ENCODE results near the gene SLMAP.

SLMAP gene

GRCh38 chr3:57937092-57937491 lies 181.0 kb downstream of the SLMAP start:
- Histone ChIP-seq H2AK5ac (ENCODE audit: low read length, severe bottlenecking) (no peak overlapping the region), H3K23ac (ENCODE audit: low read length in 2 of 2) (no peak overlapping the region), H3K4me1 (ENCODE audit: control insufficient read depth, insufficient read depth, low read depth, low read length) (no peaks in the 10 kb centered on the region), H3K27ac (ENCODE audit: low read length, poor library complexity, severe bottlenecking) (no peak overlapping the region), H3K18ac (ENCODE audit: low read depth in 1 of 2, low read length in 2 of 2) (no peak overlapping the region), H2BK120ac (ENCODE audit: low read depth, low read length) (no peak overlapping the region), H3K4ac (ENCODE audit: low read depth in 1 of 2, low read length in 2 of 2) (no peak overlapping the region), H3K4me2 (ENCODE audit: low read length, poor library complexity, severe bottlenecking) (no peak overlapping the region), H4K8ac (ENCODE audit: low read length) (no peak overlapping the region), H3K36me3 (ENCODE audit: control insufficient read depth in 1 of 2, insufficient read depth in 2 of 2, low read depth in 1 of 2, low read length in 2 of 2) (peaks cover 2 to 3% of the 10 kb centered on the region in 2 experiments), H2AFZ (ENCODE audit: low read depth, low read length) (no peak overlapping the region), H3K79me1 (replicated peaks; ENCODE audit: low read length, poor library complexity, severe bottlenecking) (no peaks in the 10 kb centered on the region), H2BK15ac (ENCODE audit: low read depth, poor library complexity, severe bottlenecking) (no peak overlapping the region), H3K14ac (ENCODE audit: low read length in 2 of 2) (no peak overlapping the region), H2BK12ac (ENCODE audit: low read length in 2 of 2) (no peak overlapping the region), H4K91ac (ENCODE audit: low read length) (no peak overlapping the region), H2BK5ac (ENCODE audit: low read depth, low read length, poor library complexity, severe bottlenecking) (no peak overlapping the region), H3K9me3 (ENCODE audit: control insufficient read depth, low read length) (no peaks in the 10 kb centered on the region), H3K9ac (ENCODE audit: low read length) (no peak overlapping the region), H3K4me3 (ENCODE audit: insufficient read depth in 1 of 2, low read depth in 1 of 2, low read length in 2 of 2) (no peak overlapping the region), H3K27me3 (ENCODE audit: control insufficient read depth in 1 of 2, insufficient read depth in 1 of 2, low read length in 2 of 2) (no peaks in the 10 kb centered on the region)
- DNase-seq: no peak
- WGBS: 98% methylated on average over 3 of the region's 3 CpGs

GRCh38 chr3:57939775-57940174 lies 183.7 kb downstream of the SLMAP start:
- no peak overlapping the region for H3K4me2 ChIP-seq (ENCODE audit: low read length, poor library complexity, severe bottlenecking)
- no peaks in the 10 kb centered on the region for H3K79me1 ChIP-seq (replicated peaks; ENCODE audit: low read length, poor library complexity, severe bottlenecking)
- H3K27me3 ChIP-seq (ENCODE audit: control insufficient read depth in 1 of 2, insufficient read depth in 1 of 2, low read length in 2 of 2): no peaks in the 10 kb centered on the region
- no peak overlapping the region for H3K23ac ChIP-seq (ENCODE audit: low read length in 2 of 2)
- H2BK5ac ChIP-seq (ENCODE audit: low read depth, low read length, poor library complexity, severe bottlenecking): no peak overlapping the region
- no peak overlapping the region for H3K18ac ChIP-seq (ENCODE audit: low read depth in 1 of 2, low read length in 2 of 2)
- H3K4me1 ChIP-seq (ENCODE audit: control insufficient read depth, insufficient read depth, low read depth, low read length): no peaks in the 10 kb centered on the region
- no peak overlapping the region for H4K91ac ChIP-seq (ENCODE audit: low read length)
- no peak overlapping the region for H2AFZ ChIP-seq (ENCODE audit: low read depth, low read length)
- no peak overlapping the region for H3K4ac ChIP-seq (ENCODE audit: low read depth in 1 of 2, low read length in 2 of 2)
- no peak overlapping the region for H3K9ac ChIP-seq (ENCODE audit: low read length)
- H2AK5ac ChIP-seq (ENCODE audit: low read length, severe bottlenecking): no peak overlapping the region
- no peak overlapping the region for H3K27ac ChIP-seq (ENCODE audit: low read length, poor library complexity, severe bottlenecking)
- peaks cover 0 to 2% of the 10 kb centered on the region in 2 experiments for H3K36me3 ChIP-seq (ENCODE audit: control insufficient read depth in 1 of 2, insufficient read depth in 2 of 2, low read depth in 1 of 2, low read length in 2 of 2)
- H3K14ac ChIP-seq (ENCODE audit: low read length in 2 of 2): no peak overlapping the region
- H2BK120ac ChIP-seq (ENCODE audit: low read depth, low read length): no peak overlapping the region
- no peak overlapping the region for H2BK15ac ChIP-seq (ENCODE audit: low read depth, poor library complexity, severe bottlenecking)
- peak; percentile 40 for DNase-seq
- H2BK12ac ChIP-seq (ENCODE audit: low read length in 2 of 2): no peak overlapping the region
- no peak overlapping the region for H3K4me3 ChIP-seq (ENCODE audit: insufficient read depth in 1 of 2, low read depth in 1 of 2, low read length in 2 of 2)
- no peaks in the 10 kb centered on the region for H3K9me3 ChIP-seq (ENCODE audit: control insufficient read depth, low read length)
- WGBS: 85% methylated on average over 4 of the region's 4 CpGs
- H4K8ac ChIP-seq (ENCODE audit: low read length): no peak overlapping the region

GRCh38 chr3:57942388-57942787 lies 186.3 kb downstream of the SLMAP start:
- Histone ChIP-seq H2BK120ac (ENCODE audit: low read depth, low read length) (no peak overlapping the region), H3K14ac (ENCODE audit: low read length in 2 of 2) (no peak overlapping the region), H4K91ac (ENCODE audit: low read length) (no peak overlapping the region)

GRCh38 chr3:57942872-57943283 lies 186.8 kb downstream of the SLMAP start:
- Histone ChIP-seq H2BK12ac (ENCODE audit: low read length in 2 of 2) (no peak overlapping the region), H3K27me3 (ENCODE audit: control insufficient read depth in 1 of 2, insufficient read depth in 1 of 2, low read length in 2 of 2) (no peaks in the 10 kb centered on the region), H3K79me1 (replicated peaks; ENCODE audit: low read length, poor library complexity, severe bottlenecking) (no peaks in the 10 kb centered on the region), H3K14ac (ENCODE audit: low read length in 2 of 2) (no peak overlapping the region), H3K4me3 (ENCODE audit: insufficient read depth in 1 of 2, low read depth in 1 of 2, low read length in 2 of 2) (no peak overlapping the region), H3K4me1 (ENCODE audit: control insufficient read depth, insufficient read depth, low read depth, low read length) (no peaks in the 10 kb centered on the region), H3K4me2 (ENCODE audit: low read length, poor library complexity, severe bottlenecking) (no peak overlapping the region), H4K91ac (ENCODE audit: low read length) (no peak overlapping the region), H3K27ac (ENCODE audit: low read length, poor library complexity, severe bottlenecking) (no peak overlapping the region), H3K36me3 (ENCODE audit: control insufficient read depth in 1 of 2, insufficient read depth in 2 of 2, low read depth in 1 of 2, low read length in 2 of 2) (peaks cover 0 to 2% of the 10 kb centered on the region in 2 experiments), H3K23ac (ENCODE audit: low read length in 2 of 2) (no peak overlapping the region), H3K18ac (ENCODE audit: low read depth in 1 of 2, low read length in 2 of 2) (no peak overlapping the region), H2AK5ac (ENCODE audit: low read length, severe bottlenecking) (no peak overlapping the region), H2BK120ac (ENCODE audit: low read depth, low read length) (no peak overlapping the region), H2AFZ (ENCODE audit: low read depth, low read length) (no peak overlapping the region), H3K4ac (ENCODE audit: low read depth in 1 of 2, low read length in 2 of 2) (no peak overlapping the region), H3K9me3 (ENCODE audit: control insufficient read depth, low read length) (no peaks in the 10 kb centered on the region), H3K9ac (ENCODE audit: low read length) (no peak overlapping the region), H2BK15ac (ENCODE audit: low read depth, poor library complexity, severe bottlenecking) (no peak overlapping the region), H2BK5ac (ENCODE audit: low read depth, low read length, poor library complexity, severe bottlenecking) (no peak overlapping the region), H4K8ac (ENCODE audit: low read length) (no peak overlapping the region)
- WGBS: 95% methylated on average over 3 of the region's 4 CpGs
- DNase-seq: no peak

More at GRCh38 chr3:57942388-57942787, 186.3 kb downstream of the SLMAP start:
- Histone ChIP-seq H2AFZ (ENCODE audit: low read depth, low read length) (no peak overlapping the region), H4K8ac (ENCODE audit: low read length) (no peak overlapping the region), H3K36me3 (ENCODE audit: control insufficient read depth in 1 of 2, insufficient read depth in 2 of 2, low read depth in 1 of 2, low read length in 2 of 2) (peaks cover 0 to 2% of the 10 kb centered on the region in 2 experiments), H3K27ac (ENCODE audit: low read length, poor library complexity, severe bottlenecking) (no peak overlapping the region), H3K18ac (ENCODE audit: low read depth in 1 of 2, low read length in 2 of 2) (no peak overlapping the region), H3K27me3 (ENCODE audit: control insufficient read depth in 1 of 2, insufficient read depth in 1 of 2, low read length in 2 of 2) (no peaks in the 10 kb centered on the region), H3K23ac (ENCODE audit: low read length in 2 of 2) (no peak overlapping the region), H3K9ac (ENCODE audit: low read length) (no peak overlapping the region), H3K4me1 (ENCODE audit: control insufficient read depth, insufficient read depth, low read depth, low read length) (no peaks in the 10 kb centered on the region), H2AK5ac (ENCODE audit: low read length, severe bottlenecking) (no peak overlapping the region), H2BK15ac (ENCODE audit: low read depth, poor library complexity, severe bottlenecking) (no peak overlapping the region), H3K79me1 (replicated peaks; ENCODE audit: low read length, poor library complexity, severe bottlenecking) (no peaks in the 10 kb centered on the region), H3K9me3 (ENCODE audit: control insufficient read depth, low read length) (no peaks in the 10 kb centered on the region), H2BK5ac (ENCODE audit: low read depth, low read length, poor library complexity, severe bottlenecking) (no peak overlapping the region), H3K4me2 (ENCODE audit: low read length, poor library complexity, severe bottlenecking) (no peak overlapping the region), H3K4me3 (ENCODE audit: insufficient read depth in 1 of 2, low read depth in 1 of 2, low read length in 2 of 2) (no peak overlapping the region), H2BK12ac (ENCODE audit: low read length in 2 of 2) (no peak overlapping the region), H3K4ac (ENCODE audit: low read depth in 1 of 2, low read length in 2 of 2) (no peak overlapping the region)
- no peak for DNase-seq

Data from mesenchymal stem cell (in vitro differentiated cells and primary cell).